Measurements from ENCODE around the gene HOXD11. TPM values are rescaled to one million over a fixed set of nuclear protein-coding genes. Genes with fewer than 3 reads are reported as not detected.

HOXD11 gene
- total and polyA plus RNA-seq, 2 donors (not counting 3 experiments of a cell fraction or from before 2014, with no cell fraction given): not detected

- CTCF ChIA-PET: interaction anchor here (0.6 to 6.1 kb wide), 16 partner anchors 9 to 1390 kb away, joined by 3 to 102 read pairs (median 4); no protein-coding TSS in a partner anchor
- H3K4me2 ChIP-seq (ENCODE audit: insufficient read depth, low read length): no peak overlapping the region
- intact Hi-C loops (cut with micrococcal nuclease) (loop anchor here (1.0 to 2.0 kb wide), 3 partner anchors 673 to 837 kb away; no protein-coding TSS in a partner anchor), dilution Hi-C loops (cut with MboI; ENCODE audit: extremely low pct_ligation_motif_present, low sequenced_read_pairs) (no loop called here)
- no peak for TF ChIP-seq EZH2 (IDR thresholded peaks at IDR 0.05; ENCODE audit: borderline replicate concordance, low read depth, low read length, severe bottlenecking)
- no peak for TF ChIP-seq FOS (IDR thresholded peaks at IDR 0.05; ENCODE audit: borderline replicate concordance, insufficient read depth, low read length)
- TF ChIP-seq MAX (IDR thresholded peaks at IDR 0.05; ENCODE audit: insufficient read depth, insufficient read length): no peak
- TF ChIP-seq POLR2A (IDR thresholded peaks at IDR 0.05; ENCODE audit: low read depth, low read length): no peak
- no peak for TF ChIP-seq MYC (IDR thresholded peaks at IDR 0.05; ENCODE audit: low read depth, low read length)
- TF ChIP-seq POLR2AphosphoS5 (IDR thresholded peaks at IDR 0.05; ENCODE audit: insufficient read depth, low read depth, low read length): no peak
- no peak overlapping the region for H3K4me3 ChIP-seq (replicated peaks in 1 of 3; ENCODE audit: insufficient read depth in 1 of 3, low read depth in 1 of 3, low read length in 3 of 3)
- no peaks in the 10 kb centered on the region for H3K79me2 ChIP-seq (ENCODE audit: control insufficient read depth, insufficient read depth, low read length)
- no peak overlapping the region for H3K9ac ChIP-seq (replicated peaks; ENCODE audit: extremely low read depth, insufficient read depth, low read length)
- H3K9me3 ChIP-seq (replicated peaks; ENCODE audit: control insufficient read depth, insufficient read depth, low read length): no peaks in the 10 kb centered on the region
- no peak overlapping the region for H2AFZ ChIP-seq (ENCODE audit: low read depth, low read length)
- H4K20me1 ChIP-seq (replicated peaks; ENCODE audit: control insufficient read depth, extremely low read depth, insufficient read depth, low read length): no peaks in the 10 kb centered on the region
- POLR2A ChIA-PET: no interaction called here
- DNase-seq (ENCODE audit: low read depth, low spot score) (no peak), FAIRE-seq (no peak)
- peaks cover 91 to 99% of the 10 kb centered on the region in 2 experiments for H3K27me3 ChIP-seq (ENCODE audit: control insufficient read depth in 2 of 2, insufficient read depth in 2 of 2, low read length in 2 of 2)
- no peaks in the 10 kb centered on the region for H3K36me3 ChIP-seq (ENCODE audit: control insufficient read depth in 2 of 2, extremely low read depth in 1 of 2, insufficient read depth in 2 of 2, low read length in 2 of 2)
- no peaks in the 10 kb centered on the region for H3K4me1 ChIP-seq (ENCODE audit: control insufficient read depth, extremely low read depth, insufficient read depth, low read length)
- H3K9me1 ChIP-seq (replicated peaks; ENCODE audit: control insufficient read depth, extremely low read depth, insufficient read depth, low read length): no peaks in the 10 kb centered on the region
- BruUV-seq (replicated peaks): no TSS peak
- no peak overlapping the region for H3K27ac ChIP-seq (ENCODE audit: insufficient read depth, low read depth, low read length)
These were observed 19.6 kb upstream of the HOXD11 start for GRCh38 chr2:176087330-176088047.

Data from endothelial cell of umbilical vein (primary cell).